HepG2 (cell line): ENCODE results near the gene IGFN1. TPM values are rescaled to one million over a fixed set of nuclear protein-coding genes. Genes with fewer than 3 reads are reported as not detected.
A peak's percentile ranks its signal among the peaks of the same experiment; 100 is the strongest.

ENCODE experiments used
- AFF4 ChIP-seq: sonication (generic); formaldehyde crosslinking; IDR thresholded peaks from 2 replicates; pipeline ENCODE4 v1.4.0; 2020; ENCODE audit warnings: missing genetic modification reagents
- AKAP8 ChIP-seq: sonication (generic); formaldehyde crosslinking; IDR thresholded peaks from 2 replicates; pipeline ENCODE4 v1.5.1; 2020; ENCODE audit warnings: mild to moderate bottlenecking, missing genetic modification reagents
- ARNTL ChIP-seq: sonication (generic); formaldehyde crosslinking; IDR thresholded peaks from 2 replicates; pipeline ENCODE4 v1.4.0; 2020; ENCODE audit warnings: mild to moderate bottlenecking, missing genetic modification reagents
- CREB1 ChIP-seq, 2 experiments: fragments of 450-650 bp in 1 of 2; IDR thresholded peaks; 2 replicates each; pipeline ENCODE4 v1.6.1; 2016 to 2017; ENCODE audit warnings: control low read depth in 1 of 2, mild to moderate bottlenecking in 1 of 2, missing compliant biosample characterization in 1 of 2, missing genetic modification characterization in 1 of 2
- FOXK1 ChIP-seq: sonication (generic); formaldehyde crosslinking; IDR thresholded peaks from 2 replicates; pipeline ENCODE4 v1.4.0; 2020; ENCODE audit warnings: low read depth, missing genetic modification reagents, borderline replicate concordance
- HNRNPUL1 ChIP-seq: fragments of 200-400 bp; formaldehyde crosslinking; IDR thresholded peaks from 2 replicates; pipeline ENCODE4 v1.6.1; 2017; ENCODE audit warnings: low read depth, mild to moderate bottlenecking, low read length, moderate library complexity
- KDM1A ChIP-seq: IDR thresholded peaks from 2 replicates; pipeline ENCODE4 v1.6.1; 2016; ENCODE audit warnings: missing compliant biosample characterization
- MAX ChIP-seq: IDR thresholded peaks from 2 replicates; pipeline ENCODE4 v1.6.1; 2012; ENCODE audit warnings: inconsistent platforms
- NFE2L2 ChIP-seq: fragments of 150-350 bp; IDR thresholded peaks from 2 replicates; pipeline ENCODE4 v1.6.1; 2014; ENCODE audit warnings: low read length
- PHF20 ChIP-seq: sonication (generic); formaldehyde crosslinking; IDR thresholded peaks from 2 replicates; pipeline ENCODE4 v1.5.0; 2020; ENCODE audit warnings: mild to moderate bottlenecking, missing genetic modification reagents
- PHF5A ChIP-seq: IDR thresholded peaks from one replicate; pipeline ENCODE4 v1.6.1; 2018; ENCODE audit warnings: low read depth, missing genetic modification reagents; ENCODE audit not compliant: unreplicated experiment
- SALL1 ChIP-seq: sonication (generic); formaldehyde crosslinking; IDR thresholded peaks from 2 replicates; pipeline ENCODE4 v1.8.0; 2022; ENCODE audit warnings: mild to moderate bottlenecking, missing genetic modification reagents
- TAF15 ChIP-seq: fragments of 200-400 bp; formaldehyde crosslinking; IDR thresholded peaks from one replicate; pipeline ENCODE4 v1.6.1; 2018; ENCODE audit warnings: mild to moderate bottlenecking, low read depth, low read length; ENCODE audit not compliant: poor library complexity, severe bottlenecking
- TBL1XR1 ChIP-seq: fragments of 150-350 bp; IDR thresholded peaks from 2 replicates; pipeline ENCODE4 v1.6.1; 2014; ENCODE audit warnings: borderline replicate concordance, low read length; ENCODE audit not compliant: partially characterized antibody
- TBX2 ChIP-seq: sonication (generic); formaldehyde crosslinking; IDR thresholded peaks from 2 replicates; pipeline ENCODE4 v1.5.0; 2020; ENCODE audit warnings: missing genetic modification reagents, mild to moderate bottlenecking, borderline replicate concordance
- ZMYM4 ChIP-seq: sonication (generic); formaldehyde crosslinking; IDR thresholded peaks from 2 replicates; pipeline ENCODE4 v1.8.1; 2023; ENCODE audit warnings: mild to moderate bottlenecking, missing genetic modification reagents
- ZNF143 ChIP-seq: sonication (generic); formaldehyde crosslinking; IDR thresholded peaks from 2 replicates; pipeline ENCODE4 v1.4.0; 2020; ENCODE audit warnings: missing genetic modification reagents
- ZNF501 ChIP-seq: sonication (generic); formaldehyde crosslinking; IDR thresholded peaks from 2 replicates; pipeline ENCODE4 v1.5.1; 2020; ENCODE audit warnings: mild to moderate bottlenecking, moderate library complexity, missing genetic modification reagents
- ZNF589 ChIP-seq: sonication (generic); formaldehyde crosslinking; conservative IDR thresholded peaks from 2 replicates; pipeline ENCODE4 v1.8.0; 2022; ENCODE audit warnings: mild to moderate bottlenecking, moderate library complexity, missing genetic modification reagents
- ZNF597 ChIP-seq: sonication (generic); formaldehyde crosslinking; IDR thresholded peaks from 2 replicates; pipeline ENCODE4 v1.5.0; 2020; ENCODE audit warnings: missing genetic modification reagents
- ZNF720 ChIP-seq: sonication (generic); formaldehyde crosslinking; IDR thresholded peaks from 2 replicates; pipeline ENCODE4 v1.4.0; 2020; ENCODE audit warnings: missing genetic modification reagents
- ZSCAN29 ChIP-seq: sonication (generic); formaldehyde crosslinking; conservative IDR thresholded peaks from 2 replicates; pipeline ENCODE4 v1.4.0; 2020; ENCODE audit warnings: mild to moderate bottlenecking, missing genetic modification reagents
- polyA plus RNA-seq, 8 experiments: library from polyadenylated mRNA; depleted of rRNA in 3 of 8; stranded (reverse) in 7 of 8; unstranded in 1 of 8; fragments of >200 nt; fragmentation: Illumina TruSeq in 4 of 8; extraction: Trizol in 4 of 8; gene quantifications; 2 replicates each; pipeline versions ENCODE4 v1.2.1 to v1.2.3, GENCODE V29; 2011 to 2016; ENCODE audit warnings: low read depth in 4 of 8, missing spikeins in 1 of 8, mixed read lengths in 1 of 8; ENCODE audit not compliant: insufficient read depth in 1 of 8
- total RNA-seq, 5 experiments: library from RNA; depleted of rRNA; stranded (reverse); fragments of >200 nt; fragmentation: Illumina TruSeq; extraction: Trizol; gene quantifications; 2 replicates each; pipeline ENCODE4 v1.2.3, GENCODE V29; 2016; ENCODE audit warnings: low read depth in 1 of 5
- TF ChIP-seq, protein P1 (sequence below): sonication (generic); formaldehyde crosslinking; IDR thresholded peaks from 2 replicates; pipeline ENCODE4 v1.5.0; 2020; ENCODE audit warnings: mild to moderate bottlenecking, missing genetic modification reagents
- TF ChIP-seq, protein P2 (sequence below): sonication (generic); formaldehyde crosslinking; IDR thresholded peaks from 2 replicates; pipeline ENCODE4 v1.4.0; 2020; ENCODE audit warnings: low read depth, mild to moderate bottlenecking, missing genetic modification reagents

IGFN1 gene
- total and polyA plus RNA-seq, 2 of the 13 experiments (the other 11 are each of a cell fraction or from before 2014, with no cell fraction given), result 0.04 to 0.05 TPM

- no peak for TF ChIP-seq TAF15
- TF ChIP-seq ZMYM4, result peak; percentile 82
- peak; percentile 78 for TF ChIP-seq ZNF501
- no peak for TF ChIP-seq ZNF720 (CRISPR knock-in tag)
- no peak for TF ChIP-seq AKAP8 (CRISPR knock-in tag)
- peak; percentile 57 for TF ChIP-seq CREB1 (IDR thresholded peaks at IDR 0.05)
- TF ChIP-seq CREB1 (CRISPR knock-in tag; IDR thresholded peaks at IDR 0.05), result peak; percentile 71
- TF ChIP-seq SALL1 (CRISPR knock-in tag), result peak; percentile 99
- no peak for TF ChIP-seq HNRNPUL1
- TF ChIP-seq, protein P1, sequence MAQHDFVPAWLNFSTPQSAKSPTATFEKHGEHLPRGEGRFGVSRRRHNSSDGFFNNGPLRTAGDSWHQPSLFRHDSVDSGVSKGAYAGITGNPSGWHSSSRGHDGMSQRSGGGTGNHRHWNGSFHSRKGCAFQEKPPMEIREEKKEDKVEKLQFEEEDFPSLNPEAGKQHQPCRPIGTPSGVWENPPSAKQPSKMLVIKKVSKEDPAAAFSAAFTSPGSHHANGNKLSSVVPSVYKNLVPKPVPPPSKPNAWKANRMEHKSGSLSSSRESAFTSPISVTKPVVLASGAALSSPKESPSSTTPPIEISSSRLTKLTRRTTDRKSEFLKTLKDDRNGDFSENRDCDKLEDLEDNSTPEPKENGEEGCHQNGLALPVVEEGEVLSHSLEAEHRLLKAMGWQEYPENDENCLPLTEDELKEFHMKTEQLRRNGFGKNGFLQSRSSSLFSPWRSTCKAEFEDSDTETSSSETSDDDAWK (CRISPR knock-in tag), result no peak
- peak; percentile 98 for TF ChIP-seq TBX2
- no peak for TF ChIP-seq ZSCAN29
- no peak for TF ChIP-seq KDM1A (CRISPR knock-in tag)
- TF ChIP-seq TBL1XR1, result peak; percentile 74
- TF ChIP-seq FOXK1 (CRISPR knock-in tag), result peak; percentile 62; the same call in 1 of the 2 replicates
- no peak for TF ChIP-seq ZNF597
- peak; percentile 39 for TF ChIP-seq PHF5A (CRISPR knock-in tag)
- no peak for TF ChIP-seq AFF4 (CRISPR knock-in tag)
- no peak for TF ChIP-seq ZNF143 (CRISPR knock-in tag)
- TF ChIP-seq, protein P2, sequence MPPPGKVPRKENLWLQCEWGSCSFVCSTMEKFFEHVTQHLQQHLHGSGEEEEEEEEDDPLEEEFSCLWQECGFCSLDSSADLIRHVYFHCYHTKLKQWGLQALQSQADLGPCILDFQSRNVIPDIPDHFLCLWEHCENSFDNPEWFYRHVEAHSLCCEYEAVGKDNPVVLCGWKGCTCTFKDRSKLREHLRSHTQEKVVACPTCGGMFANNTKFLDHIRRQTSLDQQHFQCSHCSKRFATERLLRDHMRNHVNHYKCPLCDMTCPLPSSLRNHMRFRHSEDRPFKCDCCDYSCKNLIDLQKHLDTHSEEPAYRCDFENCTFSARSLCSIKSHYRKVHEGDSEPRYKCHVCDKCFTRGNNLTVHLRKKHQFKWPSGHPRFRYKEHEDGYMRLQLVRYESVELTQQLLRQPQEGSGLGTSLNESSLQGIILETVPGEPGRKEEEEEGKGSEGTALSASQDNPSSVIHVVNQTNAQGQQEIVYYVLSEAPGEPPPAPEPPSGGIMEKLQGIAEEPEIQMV (CRISPR knock-in tag), result peak; percentile 55; the same call in 1 of the 2 replicates
- TF ChIP-seq ARNTL (CRISPR knock-in tag), result peak; percentile 70
- no peak for TF ChIP-seq ZNF589 (CRISPR knock-in tag)
- TF ChIP-seq PHF20 (CRISPR knock-in tag), result no peak
- TF ChIP-seq MAX, result peak; percentile 69
- no peak for TF ChIP-seq NFE2L2
Measured at GRCh38 chr1:201170533-201171062, 20.0 kb upstream of the IGFN1 start (continued).
